ENCODE measurements around the gene RBM28.

RBM28 gene

GRCh38 chr7:128254470-128254869 is 89.2 kb downstream of the RBM28 start:
- no peak overlapping the region for H3K4me3 ChIP-seq (ENCODE audit: low read depth in 1 of 2, low read length in 2 of 2)
- ATAC-seq (ENCODE audit: insufficient read depth, low read depth) (no peak), DNase-seq (no peak)
- H3K79me2 ChIP-seq (ENCODE audit: insufficient read depth, low read length), result no peaks in the 10 kb centered on the region
- no peak overlapping the region for H3K27ac ChIP-seq (ENCODE audit: low read length)
- no peak overlapping the region for H2AFZ ChIP-seq (ENCODE audit: low read depth, low read length)
- H3K36me3 ChIP-seq (ENCODE audit: insufficient read depth, low read length), result no peaks in the 10 kb centered on the region
- no peaks in the 10 kb centered on the region for H4K20me1 ChIP-seq (ENCODE audit: insufficient read depth, low read length)
- no peak overlapping the region for H3K9ac ChIP-seq (ENCODE audit: low read depth, low read length)
- H3K4me2 ChIP-seq (ENCODE audit: insufficient read depth, low read length), result no peak overlapping the region
- H3K4me1 ChIP-seq (ENCODE audit: insufficient read depth, low read length), result no peaks in the 10 kb centered on the region
- no peaks in the 10 kb centered on the region for H3K9me3 ChIP-seq (ENCODE audit: insufficient read depth, low read length, severe bottlenecking)
- no peak for TF ChIP-seq CTCF (IDR thresholded peaks at IDR 0.05; ENCODE audit: borderline replicate concordance, extremely low read depth, low read length, poor library complexity, severe bottlenecking)
- no peak for TF ChIP-seq EZH2 (IDR thresholded peaks at IDR 0.05; ENCODE audit: borderline replicate concordance, low read depth, low read length, severe bottlenecking)
- no peaks in the 10 kb centered on the region for H3K27me3 ChIP-seq (ENCODE audit: insufficient read depth, low read length, poor library complexity)

- Histone ChIP-seq H3K9me3 (ENCODE audit: insufficient read depth, low read length, severe bottlenecking) (no peaks in the 10 kb centered on the region), H3K4me2 (ENCODE audit: insufficient read depth, low read length) (no peak overlapping the region), H2AFZ (ENCODE audit: low read depth, low read length) (no peak overlapping the region), H3K27me3 (ENCODE audit: insufficient read depth, low read length, poor library complexity) (no peaks in the 10 kb centered on the region), H3K27ac (ENCODE audit: low read length) (no peak overlapping the region), H3K36me3 (ENCODE audit: insufficient read depth, low read length) (no peaks in the 10 kb centered on the region), H3K4me1 (ENCODE audit: insufficient read depth, low read length) (no peaks in the 10 kb centered on the region), H4K20me1 (ENCODE audit: insufficient read depth, low read length) (no peaks in the 10 kb centered on the region), H3K4me3 (ENCODE audit: low read depth in 1 of 2, low read length in 2 of 2) (no peak overlapping the region), H3K79me2 (ENCODE audit: insufficient read depth, low read length) (no peaks in the 10 kb centered on the region), H3K9ac (ENCODE audit: low read depth, low read length) (no peak overlapping the region)
- TF ChIP-seq EZH2 (IDR thresholded peaks at IDR 0.05; ENCODE audit: borderline replicate concordance, low read depth, low read length, severe bottlenecking) (no peak), CTCF (IDR thresholded peaks at IDR 0.05; ENCODE audit: borderline replicate concordance, extremely low read depth, low read length, poor library complexity, severe bottlenecking) (no peak)
- ATAC-seq (ENCODE audit: insufficient read depth, low read depth), result no peak
- no peak for DNase-seq
Observed at GRCh38 chr7:128253701-128254100, 90.0 kb downstream of the RBM28 start.

GRCh38 chr7:128251337-128251736 is 92.4 kb downstream of the RBM28 start:
- no peak overlapping the region for H3K27ac ChIP-seq (ENCODE audit: low read length)
- no peak overlapping the region for H2AFZ ChIP-seq (ENCODE audit: low read depth, low read length)
- H3K9me3 ChIP-seq (ENCODE audit: insufficient read depth, low read length, severe bottlenecking), result no peaks in the 10 kb centered on the region
- no peaks in the 10 kb centered on the region for H4K20me1 ChIP-seq (ENCODE audit: insufficient read depth, low read length)
- H3K9ac ChIP-seq (ENCODE audit: low read depth, low read length), result no peak overlapping the region
- H3K36me3 ChIP-seq (ENCODE audit: insufficient read depth, low read length), result no peaks in the 10 kb centered on the region
- H3K4me3 ChIP-seq (ENCODE audit: low read depth in 1 of 2, low read length in 2 of 2), result no peak overlapping the region
- no peak overlapping the region for H3K4me2 ChIP-seq (ENCODE audit: insufficient read depth, low read length)
- no peaks in the 10 kb centered on the region for H3K27me3 ChIP-seq (ENCODE audit: insufficient read depth, low read length, poor library complexity)
- DNase-seq, result no peak
- TF ChIP-seq EZH2 (IDR thresholded peaks at IDR 0.05; ENCODE audit: borderline replicate concordance, low read depth, low read length, severe bottlenecking) (no peak), CTCF (IDR thresholded peaks at IDR 0.05; ENCODE audit: borderline replicate concordance, extremely low read depth, low read length, poor library complexity, severe bottlenecking) (no peak)
- H3K79me2 ChIP-seq (ENCODE audit: insufficient read depth, low read length), result no peaks in the 10 kb centered on the region
- ATAC-seq (ENCODE audit: insufficient read depth, low read depth), result no peak
- H3K4me1 ChIP-seq (ENCODE audit: insufficient read depth, low read length), result no peaks in the 10 kb centered on the region

All from DND-41 (cell line).